Measurements from ENCODE around the gene ECT2L. TPM values are rescaled to one million over a fixed set of nuclear protein-coding genes. Genes with fewer than 3 reads are reported as not detected.

Gene ECT2L
- total RNA-seq, 1 experiment from 2014 or later, result not detected

DNA sequence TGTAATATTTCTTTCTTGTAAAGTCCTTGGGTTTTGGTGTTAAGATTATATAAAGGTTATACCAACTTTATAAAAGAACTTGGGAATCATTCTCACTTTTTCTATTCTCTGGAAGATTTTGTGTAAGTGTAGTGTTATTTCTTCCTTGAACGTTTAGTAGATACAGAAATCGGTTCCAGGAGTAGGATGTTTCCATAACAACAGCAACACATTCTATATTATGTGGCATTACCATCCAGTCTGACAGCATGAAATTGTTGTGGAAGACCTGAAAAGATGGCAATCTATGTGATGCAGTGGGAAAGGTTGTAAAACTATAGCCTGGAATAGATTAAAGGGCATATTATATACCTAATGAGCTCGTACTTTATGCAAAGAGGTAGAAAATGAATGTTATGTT, 13.8 kb downstream of the ECT2L start (continued):
- no peak for TF ChIP-seq SP1 (IDR thresholded peaks at IDR 0.05; ENCODE audit: low read depth)

DNA sequence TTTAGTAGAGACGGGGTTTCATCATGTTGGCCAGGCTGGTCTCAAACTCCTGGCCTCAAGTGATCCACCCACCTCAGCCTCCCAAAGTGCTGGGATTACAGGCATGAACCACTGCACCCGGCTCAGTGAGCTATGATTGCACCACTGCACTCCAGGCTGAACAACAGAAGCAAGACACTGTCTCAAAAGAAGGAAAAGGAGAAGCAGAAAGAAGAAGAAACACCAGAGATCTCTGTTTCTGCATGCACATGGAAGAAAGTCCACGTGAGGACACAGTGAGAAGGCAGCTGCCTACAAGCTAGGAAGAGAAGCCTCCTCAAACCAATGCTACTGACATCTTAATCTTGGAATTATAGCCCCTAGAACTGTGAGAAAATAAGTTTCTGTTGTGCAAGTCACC, 16.0 kb downstream of the ECT2L start:
- Histone ChIP-seq H3K4me3 (replicated peaks in 1 of 2; ENCODE audit: low read depth in 1 of 2, low read length in 2 of 2) (no peak overlapping the region), H3K9ac (ENCODE audit: low read length) (no peak overlapping the region), H3K79me2 (ENCODE audit: insufficient read depth, low read length) (no peaks in the 10 kb centered on the region), H3K4me2 (ENCODE audit: low read length) (no peak overlapping the region), H3K27ac (ENCODE audit: low read depth, low read length) (no peak overlapping the region), H4K20me1 (ENCODE audit: insufficient read depth) (no peaks in the 10 kb centered on the region), H3K36me3 (ENCODE audit: control insufficient read depth in 1 of 2, insufficient read depth in 2 of 2, low read length in 2 of 2) (no peaks in the 10 kb centered on the region), H3K9me3 (ENCODE audit: control insufficient read depth in 1 of 2, insufficient read depth in 1 of 2, low read depth in 1 of 2, low read length in 2 of 2) (no peaks in the 10 kb centered on the region), H3K27me3 (ENCODE audit: insufficient read depth, low read length) (no peaks in the 10 kb centered on the region), H2AFZ (ENCODE audit: low read depth, low read length, poor library complexity, severe bottlenecking) (no peak overlapping the region), H3K4me1 (ENCODE audit: control insufficient read depth in 1 of 2, insufficient read depth in 2 of 2, low read length in 2 of 2) (peaks cover 3 to 8% of the 10 kb centered on the region in 2 experiments), H3K9me2 (ENCODE audit: insufficient read depth) (no peaks in the 10 kb centered on the region)
- no peak for DNase-seq (ENCODE audit: low read depth, low spot score)
- ChIA-PET POLR2A (no interaction called here), RAD21 (ENCODE audit: low non-redundant PET in 1 of 2, low total read pairs in 2 of 2, uncharacterized antibody in 2 of 2, unreplicated experiment in 2 of 2) (interaction anchor here in 1 of 2 experiments (0.6 kb wide), 1 partner anchor 56 kb away, joined by 3 read pairs; no protein-coding TSS in a partner anchor), CTCF (no interaction called here)
- TF ChIP-seq SIN3A (IDR thresholded peaks at IDR 0.05; ENCODE audit: low read depth) (no peak), JUND (IDR thresholded peaks at IDR 0.05) (no peak), POLR2AphosphoS5 (IDR thresholded peaks at IDR 0.05; ENCODE audit: low read depth, low read length) (no peak), CEBPB (IDR thresholded peaks at IDR 0.05; ENCODE audit: low read depth) (no peak), SRF (IDR thresholded peaks at IDR 0.05; ENCODE audit: low read depth) (no peak), EGR1 (IDR thresholded peaks at IDR 0.05; ENCODE audit: low read depth) (no peak), SP1 (IDR thresholded peaks at IDR 0.05; ENCODE audit: low read depth) (no peak), EZH2 (IDR thresholded peaks at IDR 0.05) (no peak)
- TF ChIP-seq, protein P1, sequence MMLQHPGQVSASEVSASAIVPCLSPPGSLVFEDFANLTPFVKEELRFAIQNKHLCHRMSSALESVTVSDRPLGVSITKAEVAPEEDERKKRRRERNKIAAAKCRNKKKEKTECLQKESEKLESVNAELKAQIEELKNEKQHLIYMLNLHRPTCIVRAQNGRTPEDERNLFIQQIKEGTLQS (IDR thresholded peaks at IDR 0.05), result no peak
- TF ChIP-seq, protein P2, sequence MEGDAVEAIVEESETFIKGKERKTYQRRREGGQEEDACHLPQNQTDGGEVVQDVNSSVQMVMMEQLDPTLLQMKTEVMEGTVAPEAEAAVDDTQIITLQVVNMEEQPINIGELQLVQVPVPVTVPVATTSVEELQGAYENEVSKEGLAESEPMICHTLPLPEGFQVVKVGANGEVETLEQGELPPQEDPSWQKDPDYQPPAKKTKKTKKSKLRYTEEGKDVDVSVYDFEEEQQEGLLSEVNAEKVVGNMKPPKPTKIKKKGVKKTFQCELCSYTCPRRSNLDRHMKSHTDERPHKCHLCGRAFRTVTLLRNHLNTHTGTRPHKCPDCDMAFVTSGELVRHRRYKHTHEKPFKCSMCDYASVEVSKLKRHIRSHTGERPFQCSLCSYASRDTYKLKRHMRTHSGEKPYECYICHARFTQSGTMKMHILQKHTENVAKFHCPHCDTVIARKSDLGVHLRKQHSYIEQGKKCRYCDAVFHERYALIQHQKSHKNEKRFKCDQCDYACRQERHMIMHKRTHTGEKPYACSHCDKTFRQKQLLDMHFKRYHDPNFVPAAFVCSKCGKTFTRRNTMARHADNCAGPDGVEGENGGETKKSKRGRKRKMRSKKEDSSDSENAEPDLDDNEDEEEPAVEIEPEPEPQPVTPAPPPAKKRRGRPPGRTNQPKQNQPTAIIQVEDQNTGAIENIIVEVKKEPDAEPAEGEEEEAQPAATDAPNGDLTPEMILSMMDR (IDR thresholded peaks at IDR 0.05 in 2 of 3, conservative IDR thresholded peaks at IDR 0.05 in 1 of 3; ENCODE audit: borderline replicate concordance in 1 of 3, insufficient read depth in 1 of 3, low read depth in 2 of 3, low read length in 2 of 3), result no peak
- ATAC-seq, result no peak
- intact Hi-C loops (cut with micrococcal nuclease), result no loop called here
- no TSS peak for BruUV-seq (replicated peaks)
